ENCODE measurements around the gene ANAPC15. TPM values are rescaled to one million over a fixed set of nuclear protein-coding genes. Genes with fewer than 3 reads are reported as not detected.
"Not testable (repeated sequence)": the region's sequence is repeated elsewhere in the genome, so short reads cannot be mapped to it uniquely, and the experiment has no call there.

The ANAPC15 gene
- polyA plus RNA-seq, 3 donors, result 92.6 to 112 (median 94.8) TPM

DNA sequence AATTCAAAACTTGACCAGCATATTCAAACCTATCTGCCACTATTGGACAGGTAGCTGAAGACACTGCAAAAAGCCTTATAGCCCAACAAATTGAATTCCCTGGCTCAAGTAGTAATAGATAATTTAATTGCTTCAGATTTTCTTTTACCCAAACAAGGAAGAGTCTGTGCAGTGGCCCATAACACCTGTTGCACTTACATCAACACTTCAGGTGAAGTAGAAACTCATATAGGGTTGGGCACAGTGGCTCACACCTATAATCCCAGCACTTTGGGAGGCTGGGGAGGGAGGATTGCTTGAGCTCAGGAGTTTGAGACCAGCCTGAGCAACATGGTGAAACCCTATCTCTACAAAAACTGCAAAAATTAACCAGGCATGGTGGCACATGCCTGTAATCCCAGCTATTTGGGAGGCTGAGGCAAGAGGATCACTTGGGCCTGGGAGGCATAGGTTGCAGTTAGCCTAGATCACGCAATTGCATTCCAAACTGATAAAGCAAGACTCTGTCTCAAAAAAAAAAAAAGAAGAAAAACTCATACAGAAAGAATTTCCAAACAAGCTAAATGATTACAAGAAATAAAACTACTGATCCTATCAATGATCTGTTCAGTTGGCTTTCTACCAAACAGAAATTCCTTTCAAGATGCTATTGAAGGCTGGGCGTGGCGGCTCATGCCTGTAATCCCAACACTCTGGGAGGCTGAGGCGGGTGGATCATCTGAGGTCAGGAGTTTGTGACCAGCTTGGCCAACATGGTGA is 32.5 kb upstream of the ANAPC15 start:
- WGBS (ENCODE audit: insufficient coverage), result 90% methylated on average over 4 of the region's 4 CpGs
- Histone ChIP-seq H3K27ac (ENCODE audit: low read depth in 1 of 2, low read length in 2 of 2) (no peak overlapping the region), H3K36me3 (replicated peaks in 1 of 2; ENCODE audit: control insufficient read depth in 1 of 2, insufficient read depth in 2 of 2, low read length in 2 of 2) (peaks cover 18 to 21% of the 10 kb centered on the region in 2 donors), H3K4me1 (ENCODE audit: control insufficient read depth in 1 of 2, insufficient read depth in 2 of 2, low read length in 2 of 2) (peaks cover 32 to 37% of the 10 kb centered on the region in 2 donors), H3K4me3 (replicated peaks in 1 of 3; ENCODE audit: low read depth in 2 of 3, low read length in 3 of 3) (no peak overlapping the region), H2AFZ (ENCODE audit: insufficient read depth, low read depth, low read length, poor library complexity, severe bottlenecking) (no peak overlapping the region), H4K20me1 (ENCODE audit: insufficient read depth, low read length) (no peaks in the 10 kb centered on the region), H3K4me2 (replicated peaks; ENCODE audit: extremely low read depth, low read length, poor library complexity, severe bottlenecking) (no peak overlapping the region), H3K9me3 (replicated peaks in 1 of 2; ENCODE audit: control insufficient read depth in 1 of 2, insufficient read depth in 1 of 2, low read length in 2 of 2) (no peaks in the 10 kb centered on the region), H3K27me3 (ENCODE audit: control insufficient read depth in 2 of 2, insufficient read depth in 2 of 2, low read length in 2 of 2) (no peaks in the 10 kb centered on the region), H3K79me2 (ENCODE audit: insufficient read depth, low read length) (peaks cover under 1% of the 10 kb centered on the region), H3K9ac (ENCODE audit: insufficient read depth, low read length, poor library complexity, severe bottlenecking) (no peak overlapping the region)
- Mint-ChIP-seq H3K4me1 (peaks cover 32% of the 10 kb centered on the region), H3K36me3 (peaks cover 20 to 23% of the 10 kb centered on the region in 2 donors), H3K4me3 (no peak overlapping the region), H3K27me3 (ENCODE audit: low read depth in 3 of 3) (peaks cover 0 to 2% (median 0%) of the 10 kb centered on the region in 3 donors), H3K27ac (no peak overlapping the region), H3K9me3 (no peaks in the 10 kb centered on the region)
- DNase-seq, result no peak
- intact Hi-C loops (cut with micrococcal nuclease), result loop anchor here in 1 of 2 donors (2.0 to 5.0 kb wide), 2 partner anchors 43 to 120 kb away; partner anchors contain the start of gene LAMTOR1
- TF ChIP-seq, protein P1, sequence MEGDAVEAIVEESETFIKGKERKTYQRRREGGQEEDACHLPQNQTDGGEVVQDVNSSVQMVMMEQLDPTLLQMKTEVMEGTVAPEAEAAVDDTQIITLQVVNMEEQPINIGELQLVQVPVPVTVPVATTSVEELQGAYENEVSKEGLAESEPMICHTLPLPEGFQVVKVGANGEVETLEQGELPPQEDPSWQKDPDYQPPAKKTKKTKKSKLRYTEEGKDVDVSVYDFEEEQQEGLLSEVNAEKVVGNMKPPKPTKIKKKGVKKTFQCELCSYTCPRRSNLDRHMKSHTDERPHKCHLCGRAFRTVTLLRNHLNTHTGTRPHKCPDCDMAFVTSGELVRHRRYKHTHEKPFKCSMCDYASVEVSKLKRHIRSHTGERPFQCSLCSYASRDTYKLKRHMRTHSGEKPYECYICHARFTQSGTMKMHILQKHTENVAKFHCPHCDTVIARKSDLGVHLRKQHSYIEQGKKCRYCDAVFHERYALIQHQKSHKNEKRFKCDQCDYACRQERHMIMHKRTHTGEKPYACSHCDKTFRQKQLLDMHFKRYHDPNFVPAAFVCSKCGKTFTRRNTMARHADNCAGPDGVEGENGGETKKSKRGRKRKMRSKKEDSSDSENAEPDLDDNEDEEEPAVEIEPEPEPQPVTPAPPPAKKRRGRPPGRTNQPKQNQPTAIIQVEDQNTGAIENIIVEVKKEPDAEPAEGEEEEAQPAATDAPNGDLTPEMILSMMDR (IDR thresholded peaks at IDR 0.05), result no peak

DNA sequence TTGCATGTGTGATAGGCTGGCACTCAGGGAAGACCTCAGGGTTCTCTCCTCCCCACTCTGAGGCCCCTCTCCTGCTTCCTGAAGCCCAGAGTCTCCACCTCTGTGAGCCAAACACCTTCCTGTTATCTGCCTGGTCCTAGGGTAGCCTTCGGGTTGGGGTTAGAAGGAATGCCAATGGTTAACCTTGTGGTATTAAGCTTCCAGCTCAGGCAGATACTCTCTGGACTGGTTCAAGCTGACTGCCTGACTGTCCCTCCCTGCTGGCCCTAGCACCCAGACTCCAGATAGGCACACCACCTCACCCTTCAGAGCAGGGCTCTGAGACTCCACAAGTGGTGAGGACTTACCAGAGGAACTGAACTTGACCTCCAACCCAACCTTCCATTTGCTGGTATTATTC is 30.0 kb upstream of the ANAPC15 start:
- not testable (repeated sequence) for H4K20me1 ChIP-seq (ENCODE audit: insufficient read depth, low read length); H3K4me3 Mint-ChIP-seq; H3K9me3 Mint-ChIP-seq; H3K9me3 ChIP-seq (replicated peaks in 1 of 2; ENCODE audit: control insufficient read depth in 1 of 2, insufficient read depth in 1 of 2, low read length in 2 of 2); H3K9ac ChIP-seq (ENCODE audit: insufficient read depth, low read length, poor library complexity, severe bottlenecking); H3K4me2 ChIP-seq (replicated peaks; ENCODE audit: extremely low read depth, low read length, poor library complexity, severe bottlenecking); H2AFZ ChIP-seq (ENCODE audit: insufficient read depth, low read depth, low read length, poor library complexity, severe bottlenecking); H3K27me3 ChIP-seq (ENCODE audit: control insufficient read depth in 2 of 2, insufficient read depth in 2 of 2, low read length in 2 of 2); H3K27me3 Mint-ChIP-seq (ENCODE audit: low read depth in 3 of 3); H3K4me3 ChIP-seq (replicated peaks in 1 of 3; ENCODE audit: low read depth in 2 of 3, low read length in 3 of 3); DNase-seq
- no CpG with 5 or more reads among the region's 1 CpG for WGBS (ENCODE audit: insufficient coverage)
- peak overlapping the region in 1 of 2 donors; percentile 55 for H3K27ac ChIP-seq (ENCODE audit: low read depth in 1 of 2, low read length in 2 of 2)
- intact Hi-C loops (cut with micrococcal nuclease), result loop anchor here in 1 of 2 donors (5.0 kb wide), 1 partner anchor 40 kb away; the partner anchor contains the start of gene LAMTOR1
- H3K27ac Mint-ChIP-seq, result peak overlapping the region in 6 of 7 donors; percentile 53 to 85 (median 74)
- H3K79me2 ChIP-seq (ENCODE audit: insufficient read depth, low read length), result peaks cover 25% of the 10 kb centered on the region
- peaks cover 36 to 48% of the 10 kb centered on the region in 2 donors for H3K36me3 Mint-ChIP-seq
- H3K36me3 ChIP-seq (replicated peaks in 1 of 2; ENCODE audit: control insufficient read depth in 1 of 2, insufficient read depth in 2 of 2, low read length in 2 of 2), result peaks cover 38 to 42% of the 10 kb centered on the region in 2 donors
- H3K4me1 ChIP-seq (ENCODE audit: control insufficient read depth in 1 of 2, insufficient read depth in 2 of 2, low read length in 2 of 2), result peaks cover 56 to 61% of the 10 kb centered on the region in 2 donors
- H3K4me1 Mint-ChIP-seq, result peaks cover 55% of the 10 kb centered on the region

DNA sequence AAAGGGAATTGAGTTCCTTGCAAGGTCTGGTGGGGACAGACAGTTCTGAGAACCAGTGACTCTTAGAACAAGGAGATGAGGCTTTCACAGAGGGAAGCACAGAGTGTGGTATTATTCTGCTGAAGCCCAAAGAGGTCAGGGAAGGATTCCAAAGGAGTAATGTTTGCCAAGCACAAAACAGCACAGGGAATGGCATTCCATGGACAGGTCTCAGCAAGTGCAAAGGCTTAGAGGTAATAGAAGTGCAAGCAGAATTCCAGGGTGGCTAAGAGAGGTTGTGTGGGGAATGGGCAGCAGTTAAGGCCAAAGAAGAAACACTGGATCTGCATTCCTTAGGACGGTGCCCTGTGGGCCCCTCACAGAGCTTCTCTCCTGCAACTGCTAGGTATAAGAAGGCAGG is 29.6 kb upstream of the ANAPC15 start:
- not testable (repeated sequence) for H3K4me3 ChIP-seq (replicated peaks in 1 of 3; ENCODE audit: low read depth in 2 of 3, low read length in 3 of 3); H3K27me3 Mint-ChIP-seq (ENCODE audit: low read depth in 3 of 3); DNase-seq; H2AFZ ChIP-seq (ENCODE audit: insufficient read depth, low read depth, low read length, poor library complexity, severe bottlenecking); H3K9ac ChIP-seq (ENCODE audit: insufficient read depth, low read length, poor library complexity, severe bottlenecking); H3K4me2 ChIP-seq (replicated peaks; ENCODE audit: extremely low read depth, low read length, poor library complexity, severe bottlenecking); H3K9me3 ChIP-seq (replicated peaks in 1 of 2; ENCODE audit: control insufficient read depth in 1 of 2, insufficient read depth in 1 of 2, low read length in 2 of 2); H4K20me1 ChIP-seq (ENCODE audit: insufficient read depth, low read length); H3K9me3 Mint-ChIP-seq; H3K4me3 Mint-ChIP-seq; H3K27me3 ChIP-seq (ENCODE audit: control insufficient read depth in 2 of 2, insufficient read depth in 2 of 2, low read length in 2 of 2)
- peaks cover 39 to 52% of the 10 kb centered on the region in 2 donors for H3K36me3 Mint-ChIP-seq
- Histone ChIP-seq H3K36me3 (replicated peaks in 1 of 2; ENCODE audit: control insufficient read depth in 1 of 2, insufficient read depth in 2 of 2, low read length in 2 of 2) (peaks cover 38 to 42% of the 10 kb centered on the region in 2 donors), H3K79me2 (ENCODE audit: insufficient read depth, low read length) (peaks cover 30% of the 10 kb centered on the region), H3K27ac (ENCODE audit: low read depth in 1 of 2, low read length in 2 of 2) (peak overlapping the region in 1 of 2 donors; percentile 55), H3K4me1 (ENCODE audit: control insufficient read depth in 1 of 2, insufficient read depth in 2 of 2, low read length in 2 of 2) (peaks cover 61 to 66% of the 10 kb centered on the region in 2 donors)
- no CpG with 5 or more reads among the region's 1 CpG for WGBS (ENCODE audit: insufficient coverage)
- peaks cover 60% of the 10 kb centered on the region for H3K4me1 Mint-ChIP-seq
- peak overlapping the region; percentile 51 to 85 (median 79) for H3K27ac Mint-ChIP-seq
- intact Hi-C loops (cut with micrococcal nuclease), result loop anchor here in 1 of 2 donors (5.0 kb wide), 1 partner anchor 40 kb away; the partner anchor contains the start of gene LAMTOR1
